Activated CD8-positive, alpha-beta memory T cell treated with anti-CD3 and anti-CD28 coated beads, Interleukin-2, amount 50 U/mL, for 24 hours (primary cell): ENCODE measurements around the gene GHRHR.

Experiments used
- DNase-seq: peaks from one replicate; pipeline ENCODE4 v3.0.0-alpha.2; 2020; ENCODE audit errors: extremely low read depth

The GHRHR gene

DNA sequence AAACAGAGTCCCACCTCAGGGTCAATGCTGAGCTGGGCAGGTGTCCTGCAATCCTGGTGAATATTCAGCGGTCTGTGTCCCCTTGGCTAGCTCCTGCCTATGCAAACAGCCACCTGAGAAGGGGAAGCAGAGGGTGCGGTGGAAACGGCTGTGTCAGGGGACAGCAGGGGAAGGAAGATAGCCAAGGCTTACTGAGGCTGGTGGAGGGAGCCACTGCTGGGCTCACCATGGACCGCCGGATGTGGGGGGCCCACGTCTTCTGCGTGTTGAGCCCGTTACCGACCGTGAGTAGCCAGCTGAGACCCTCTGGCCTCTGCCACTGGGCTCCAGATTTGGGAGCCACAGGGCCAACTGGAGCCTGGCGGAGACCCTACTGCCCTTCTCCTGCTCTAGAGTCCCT, at the start of gene GHRHR:
TSS of gene GHRHR (plus strand) at position 112 of the 400 bp plus-strand sequence. CDS start at position 228, 116 bp downstream.
- DNase-seq = no peak

DNA sequence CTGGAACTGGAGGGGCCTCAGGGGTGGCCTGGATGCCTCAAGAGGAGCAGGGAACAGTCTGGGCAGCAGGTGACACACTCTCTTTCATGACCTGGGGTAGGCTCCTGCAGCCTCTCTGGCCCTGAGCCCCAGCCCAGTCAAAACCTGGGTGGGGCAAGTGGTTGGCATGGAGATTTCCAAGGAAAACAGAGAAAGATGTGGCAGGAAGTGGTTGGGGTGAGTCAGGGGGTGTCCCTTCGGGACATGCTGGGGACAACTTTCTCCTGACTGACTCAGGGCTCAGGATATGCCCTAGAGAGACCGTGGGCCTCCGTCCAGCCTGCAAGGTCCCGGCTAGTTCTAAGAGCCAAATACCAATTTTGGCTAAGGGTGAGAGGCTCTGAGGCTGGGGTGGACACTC, 49.2 kb upstream of the GHRHR start:
- no peak for DNase-seq

DNA sequence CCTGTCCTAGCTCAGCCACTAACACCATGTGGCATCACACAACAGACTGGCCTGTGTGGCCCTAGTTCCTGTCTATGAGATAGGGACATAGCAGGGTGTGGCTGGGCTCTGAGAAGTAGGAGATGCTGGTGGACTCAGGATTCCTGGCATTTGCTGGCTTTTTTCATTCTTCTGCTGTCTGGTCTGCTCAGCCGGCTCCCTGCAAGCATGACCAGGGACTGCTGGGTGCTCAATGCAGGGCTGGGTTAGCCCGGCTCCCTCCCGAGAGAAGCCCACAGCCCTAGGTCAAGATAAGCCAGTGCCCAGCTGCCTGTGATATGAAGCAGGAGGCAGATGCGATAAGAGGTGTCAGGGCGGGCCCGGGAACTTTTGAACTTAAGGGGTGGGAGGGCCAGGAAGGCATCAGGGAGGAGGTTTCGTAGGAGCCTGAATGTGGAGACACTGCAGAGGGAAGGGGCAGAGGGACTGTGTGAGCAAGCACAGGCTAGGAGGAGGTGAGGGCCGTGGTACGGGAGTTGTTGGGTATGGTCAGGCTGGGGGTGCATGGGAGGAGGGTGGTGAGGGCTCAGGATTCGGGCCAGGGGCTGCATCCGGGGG, 48.6 kb upstream of the GHRHR start:
- DNase-seq = no peak

DNA sequence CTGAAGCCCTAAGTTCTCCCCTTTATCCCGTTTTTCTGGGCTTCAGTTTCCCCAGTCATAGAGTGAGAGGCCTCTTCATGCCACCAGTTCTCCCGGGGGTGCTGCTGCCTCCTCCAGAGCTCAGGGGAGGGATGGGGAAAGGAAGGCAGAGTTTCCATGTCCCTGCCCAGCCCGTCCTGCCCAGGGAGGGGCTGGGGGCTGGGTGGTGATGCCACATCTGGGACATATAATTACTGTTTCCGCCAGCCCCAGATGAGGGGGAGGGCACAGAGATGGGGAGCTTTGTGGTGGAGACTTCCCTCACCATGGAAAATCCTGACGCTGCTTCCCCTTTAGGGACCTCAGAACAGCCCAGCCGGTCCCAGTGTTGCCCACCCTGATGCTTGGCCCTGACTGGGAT, 48.0 kb upstream of the GHRHR start:
- DNase-seq = no peak

DNA sequence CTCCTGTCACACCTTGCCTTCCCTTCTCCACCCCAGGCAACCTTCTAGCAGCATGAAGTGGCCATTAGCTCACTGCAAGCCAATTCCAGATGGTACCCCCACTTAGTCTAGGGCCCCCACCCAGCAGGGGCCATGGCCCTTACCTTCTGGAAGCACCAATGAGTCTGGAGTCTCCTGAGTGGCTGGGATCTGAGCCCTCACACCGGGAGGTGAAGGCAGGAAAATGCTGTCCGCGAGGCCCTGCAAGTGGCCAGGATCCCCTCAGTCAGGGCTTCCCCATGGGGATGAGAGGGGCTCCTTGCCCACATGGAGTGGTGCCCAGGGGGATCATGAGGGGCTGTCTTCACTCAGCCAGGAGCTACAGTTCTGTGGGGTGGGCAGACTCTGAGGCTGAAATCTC, 47.5 kb upstream of the GHRHR start:
- no peak for DNase-seq

DNA sequence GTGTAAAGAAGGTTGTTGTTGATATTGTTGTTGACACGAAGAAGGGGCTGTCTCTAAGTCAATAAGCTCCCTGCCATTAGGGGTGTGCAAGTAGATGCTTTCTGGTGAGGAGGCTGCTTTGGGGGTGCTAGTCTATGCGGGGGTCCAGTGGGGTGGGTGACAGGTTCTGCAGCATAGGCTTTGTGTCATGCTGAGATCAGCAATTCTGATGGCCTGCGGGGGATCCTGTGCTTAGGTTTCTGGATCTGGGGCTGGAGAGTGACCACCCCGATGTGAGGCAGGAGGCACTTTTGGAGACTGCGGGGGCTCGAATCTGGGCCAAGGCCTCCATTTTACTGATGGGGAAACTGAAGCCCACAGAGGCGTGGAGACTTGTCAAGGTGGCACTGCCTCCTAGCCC, 47.0 kb upstream of the GHRHR start:
- no peak for DNase-seq

DNA sequence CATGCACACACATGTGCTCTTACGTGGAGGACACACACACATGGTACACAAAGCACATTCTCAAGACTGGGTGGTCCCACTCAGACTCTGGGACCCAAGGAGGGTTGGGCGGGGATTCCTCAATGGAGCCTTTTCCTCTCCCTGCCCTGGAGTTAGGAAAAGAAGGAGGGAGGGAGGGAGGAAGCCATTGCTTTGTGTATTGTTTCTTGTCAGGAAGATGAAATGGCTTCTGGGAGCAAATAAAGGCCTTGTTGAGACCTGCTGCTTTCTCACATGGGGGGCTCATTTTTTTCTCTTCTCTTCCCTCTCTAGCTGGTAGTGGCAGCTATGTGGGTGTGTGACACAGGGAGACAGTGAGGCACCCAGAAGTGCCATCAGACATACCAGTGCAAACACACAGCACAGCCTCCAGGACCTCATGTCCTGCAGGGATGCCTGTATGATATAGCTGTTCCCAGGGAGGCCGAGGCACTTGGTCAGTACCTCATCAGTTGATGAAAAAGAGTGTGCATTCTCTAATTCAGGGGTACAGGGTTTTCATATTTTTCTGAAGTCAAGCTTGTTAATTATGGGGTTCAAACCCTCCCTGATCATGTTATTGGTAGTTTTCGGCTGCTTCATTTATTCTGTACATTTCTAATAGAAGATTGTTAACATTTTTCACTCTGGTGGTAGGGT, 46.4 kb upstream of the GHRHR start:
- no peak for DNase-seq

DNA sequence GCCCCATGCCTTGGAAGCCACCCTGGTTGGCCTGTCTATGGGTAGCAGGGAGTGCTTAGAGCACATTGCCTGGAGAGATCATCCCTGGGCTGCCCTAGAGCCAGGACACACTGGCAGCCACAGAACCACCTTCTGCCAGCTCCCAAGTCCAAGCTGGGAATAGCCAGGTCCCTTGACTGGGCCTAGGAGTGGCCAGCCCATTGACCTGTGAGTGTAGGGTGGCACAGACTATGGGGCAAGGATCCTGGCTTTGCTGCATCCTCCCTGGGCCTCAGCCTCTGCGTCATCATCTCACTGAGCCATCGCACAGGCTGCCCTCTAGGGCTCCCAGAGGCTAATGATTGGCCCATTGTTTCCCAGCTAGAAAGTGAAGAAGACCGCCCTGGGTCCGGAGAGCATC, 45.1 kb upstream of the GHRHR start:
- DNase-seq = no peak

DNA sequence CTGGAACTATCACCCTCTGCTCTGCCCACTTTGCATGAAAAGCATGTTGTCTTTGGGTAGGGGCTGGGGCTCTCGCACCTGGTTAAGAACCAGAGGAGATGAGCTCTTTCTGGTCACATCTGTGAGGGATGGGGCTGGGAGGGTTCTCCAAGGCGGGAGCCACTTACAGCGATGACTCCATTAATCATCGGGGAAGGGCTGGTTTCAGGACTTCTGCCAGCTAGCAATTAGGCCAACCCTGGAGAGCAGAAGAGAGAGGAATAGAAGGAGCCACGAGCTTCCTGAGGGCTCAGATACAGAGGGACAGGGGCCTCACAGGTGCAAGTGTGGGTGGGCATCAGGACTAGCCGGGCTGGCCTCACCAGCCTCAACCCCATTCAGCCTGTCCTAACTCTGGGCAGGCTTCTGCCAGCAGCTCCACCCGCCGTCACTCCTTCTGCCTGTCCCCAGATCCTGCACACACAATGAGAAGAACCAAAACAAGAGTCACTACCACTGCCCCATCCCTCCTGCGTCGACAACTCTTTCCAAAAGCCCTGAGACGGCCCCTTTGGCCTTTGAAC, 43.7 kb upstream of the GHRHR start:
- DNase-seq = no peak

DNA sequence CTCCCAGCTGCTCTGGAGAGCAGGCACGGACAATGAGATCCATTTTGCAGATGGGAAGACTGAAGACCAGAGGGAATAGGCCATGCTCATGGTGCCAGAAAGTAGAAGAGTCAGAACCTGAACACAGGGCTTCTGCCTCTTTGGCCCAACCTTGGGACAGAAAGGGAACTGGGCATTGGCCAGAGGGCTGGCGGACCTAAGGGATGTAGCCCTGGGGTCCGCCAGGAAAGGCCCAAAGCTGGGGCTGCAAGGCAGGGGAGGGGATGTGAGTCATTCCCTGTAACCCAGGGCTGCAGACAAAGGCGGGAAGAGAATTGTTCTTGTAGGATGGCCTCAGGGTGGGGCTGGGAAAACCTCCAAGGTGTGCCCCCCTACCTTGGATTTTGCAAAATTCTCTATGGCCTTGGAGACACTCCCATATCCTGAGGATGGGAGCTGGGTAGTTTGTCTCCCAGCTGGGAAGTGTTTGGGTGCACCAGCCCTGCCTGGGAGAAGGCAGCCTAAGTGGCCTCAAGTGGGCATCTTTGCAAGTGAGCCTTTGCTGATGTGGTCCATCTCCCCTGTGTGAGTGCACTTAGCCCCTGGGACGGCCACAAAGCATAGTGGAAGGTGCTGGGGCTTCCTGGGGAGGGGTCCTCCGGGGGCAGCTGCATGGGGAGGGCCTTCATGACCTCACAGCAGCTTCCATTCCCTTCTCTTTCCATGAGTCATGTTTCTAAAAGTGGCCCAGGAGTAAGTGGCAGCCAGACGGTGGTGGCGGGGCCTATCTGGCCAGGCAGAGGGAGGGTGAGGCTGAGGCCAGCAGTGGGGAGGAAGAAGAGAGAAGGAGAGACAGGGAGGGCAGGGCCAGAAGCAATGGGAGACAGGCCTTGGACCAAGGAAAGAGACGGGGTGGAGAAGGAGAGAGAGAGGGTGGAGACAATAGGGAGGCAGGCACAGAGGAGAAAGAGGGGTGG, 42.9 kb upstream of the GHRHR start:
- no peak for DNase-seq

DNA sequence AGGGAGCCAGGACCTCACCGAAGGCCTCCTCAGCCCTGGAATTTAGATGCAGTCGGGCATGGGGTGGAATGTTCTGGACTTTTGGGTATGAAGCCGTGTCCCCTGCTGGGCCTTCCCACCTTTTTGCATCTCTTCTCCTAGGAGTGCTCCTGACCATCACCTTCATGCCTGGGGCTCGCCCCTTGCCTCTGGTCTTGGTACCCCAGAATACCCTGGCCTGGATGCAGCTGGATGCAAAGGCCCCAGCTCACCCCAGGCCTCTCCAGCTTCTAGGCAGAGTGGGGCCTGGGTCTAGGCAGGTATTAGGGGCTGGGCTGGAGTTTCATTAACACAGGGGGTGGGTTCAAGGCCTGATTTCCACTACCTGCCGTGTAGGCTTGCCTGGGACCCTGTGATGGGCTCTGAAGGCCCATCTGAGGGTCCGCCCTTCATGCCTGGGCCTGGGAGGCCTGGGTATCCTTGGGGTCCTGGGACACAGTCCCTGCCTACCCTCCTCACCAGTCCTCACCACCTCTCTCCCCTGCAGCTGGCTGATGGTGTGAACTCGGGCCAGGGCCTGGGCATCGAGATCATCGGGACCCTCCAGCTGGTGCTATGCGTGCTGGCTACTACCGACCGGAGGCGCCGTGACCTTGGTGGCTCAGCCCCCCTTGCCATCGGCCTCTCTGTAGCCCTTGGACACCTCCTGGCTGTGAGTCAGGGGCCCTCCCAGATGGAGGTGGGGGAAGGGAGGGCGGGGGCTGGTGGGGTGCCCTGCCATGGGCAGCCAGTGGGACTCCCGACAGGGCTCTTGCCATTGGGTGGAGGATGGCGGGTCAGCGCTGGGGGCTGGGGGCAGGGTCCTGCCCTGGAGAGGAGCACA, 42.0 kb upstream of the GHRHR start:
- DNase-seq = no peak

DNA sequence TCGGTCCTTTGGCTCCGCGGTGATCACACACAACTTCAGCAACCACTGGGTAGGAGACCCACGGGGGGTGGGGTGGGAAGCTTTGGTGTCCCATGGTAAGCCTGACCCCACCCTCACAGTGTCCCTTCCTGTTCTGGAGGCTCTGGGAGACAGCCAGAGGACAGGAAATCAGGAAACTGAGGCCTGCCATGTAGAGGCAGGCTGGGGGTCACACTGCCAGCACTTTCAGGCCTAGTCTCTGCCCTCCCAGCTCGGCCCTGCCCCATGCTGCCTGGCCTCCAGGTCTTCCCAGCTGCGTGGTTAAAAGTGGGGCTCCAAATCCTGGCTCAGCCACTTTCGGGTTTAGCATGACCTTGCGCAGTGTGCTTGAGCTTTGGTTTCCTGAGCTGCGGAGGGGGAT, 41.2 kb upstream of the GHRHR start:
- no peak for DNase-seq

DNA sequence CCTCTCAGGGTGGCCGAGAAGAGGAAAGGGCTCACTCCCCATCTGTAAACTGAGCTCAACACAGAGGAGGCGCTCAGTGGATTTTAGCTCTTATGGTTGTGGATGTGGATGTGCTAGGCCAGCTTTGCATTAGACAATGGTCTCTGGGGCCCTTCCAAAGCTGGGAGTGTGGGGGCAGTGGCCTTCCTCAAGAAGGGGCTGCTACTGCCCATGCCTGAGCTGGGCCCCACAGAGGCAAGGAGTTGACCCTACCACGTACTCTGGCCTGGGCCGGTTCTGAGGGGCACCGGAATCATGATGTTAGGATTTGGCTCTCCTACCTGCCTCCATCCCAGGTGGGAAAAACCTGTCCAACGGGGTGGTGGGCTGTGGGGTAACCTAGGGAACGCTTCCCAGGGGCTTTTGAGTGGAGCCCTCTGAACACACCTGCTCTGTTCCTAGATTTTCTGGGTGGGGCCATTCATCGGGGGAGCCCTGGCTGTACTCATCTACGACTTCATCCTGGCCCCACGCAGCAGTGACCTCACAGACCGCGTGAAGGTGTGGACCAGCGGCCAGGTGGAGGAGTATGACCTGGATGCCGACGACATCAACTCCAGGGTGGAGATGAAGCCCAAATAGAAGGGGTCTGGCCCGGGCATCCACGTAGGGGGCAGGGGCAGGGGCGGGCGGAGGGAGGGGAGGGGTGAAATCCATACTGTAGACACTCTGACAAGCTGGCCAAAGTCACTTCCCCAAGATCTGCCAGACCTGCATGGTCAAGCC, 40.6 kb upstream of the GHRHR start:
- DNase-seq = no peak

DNA sequence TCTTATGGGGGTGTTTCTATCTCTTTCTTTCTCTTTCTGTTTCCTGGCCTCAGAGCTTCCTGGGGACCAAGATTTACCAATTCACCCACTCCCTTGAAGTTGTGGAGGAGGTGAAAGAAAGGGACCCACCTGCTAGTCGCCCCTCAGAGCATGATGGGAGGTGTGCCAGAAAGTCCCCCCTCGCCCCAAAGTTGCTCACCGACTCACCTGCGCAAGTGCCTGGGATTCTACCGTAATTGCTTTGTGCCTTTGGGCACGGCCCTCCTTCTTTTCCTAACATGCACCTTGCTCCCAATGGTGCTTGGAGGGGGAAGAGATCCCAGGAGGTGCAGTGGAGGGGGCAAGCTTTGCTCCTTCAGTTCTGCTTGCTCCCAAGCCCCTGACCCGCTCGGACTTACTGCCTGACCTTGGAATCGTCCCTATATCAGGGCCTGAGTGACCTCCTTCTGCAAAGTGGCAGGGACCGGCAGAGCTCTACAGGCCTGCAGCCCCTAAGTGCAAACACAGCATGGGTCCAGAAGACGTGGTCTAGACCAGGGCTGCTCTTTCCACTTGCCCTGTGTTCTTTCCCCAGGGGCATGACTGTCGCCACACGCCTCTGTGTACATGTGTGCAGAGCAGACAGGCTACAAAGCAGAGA, 39.9 kb upstream of the GHRHR start:
- DNase-seq = no peak

DNA sequence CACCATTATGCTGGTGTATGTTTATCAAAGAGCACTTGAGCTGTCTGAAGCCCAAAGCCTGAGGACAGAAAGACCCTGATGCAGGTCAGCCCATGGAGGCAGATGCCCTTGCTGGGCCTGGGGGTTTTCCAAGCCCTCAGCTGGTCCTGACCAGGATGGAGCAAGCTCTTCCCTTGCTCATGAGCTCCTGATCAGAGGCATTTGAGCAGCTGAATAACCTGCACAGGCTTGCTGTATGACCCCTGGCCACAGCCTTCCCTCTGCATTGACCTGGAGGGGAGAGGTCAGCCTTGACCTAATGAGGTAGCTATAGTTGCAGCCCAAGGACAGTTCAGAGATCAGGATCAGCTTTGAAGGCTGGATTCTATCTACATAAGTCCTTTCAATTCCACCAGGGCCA, 39.1 kb upstream of the GHRHR start:
- DNase-seq = no peak

DNA sequence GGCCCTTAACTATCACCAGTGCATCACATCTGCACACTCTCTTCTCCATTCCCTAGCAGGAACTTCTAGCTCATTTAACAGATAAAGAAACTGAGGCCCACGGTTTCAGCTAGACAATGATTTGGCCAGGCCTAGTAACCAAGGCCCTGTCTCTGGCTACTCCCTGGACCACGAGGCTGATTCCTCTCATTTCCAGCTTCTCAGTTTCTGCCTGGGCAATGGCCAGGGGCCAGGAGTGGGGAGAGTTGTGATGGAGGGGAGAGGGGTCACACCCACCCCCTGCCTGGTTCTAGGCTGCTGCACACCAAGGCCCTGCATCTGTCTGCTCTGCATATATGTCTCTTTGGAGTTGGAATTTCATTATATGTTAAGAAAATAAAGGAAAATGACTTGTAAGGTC, 38.6 kb upstream of the GHRHR start:
- DNase-seq = no peak

DNA sequence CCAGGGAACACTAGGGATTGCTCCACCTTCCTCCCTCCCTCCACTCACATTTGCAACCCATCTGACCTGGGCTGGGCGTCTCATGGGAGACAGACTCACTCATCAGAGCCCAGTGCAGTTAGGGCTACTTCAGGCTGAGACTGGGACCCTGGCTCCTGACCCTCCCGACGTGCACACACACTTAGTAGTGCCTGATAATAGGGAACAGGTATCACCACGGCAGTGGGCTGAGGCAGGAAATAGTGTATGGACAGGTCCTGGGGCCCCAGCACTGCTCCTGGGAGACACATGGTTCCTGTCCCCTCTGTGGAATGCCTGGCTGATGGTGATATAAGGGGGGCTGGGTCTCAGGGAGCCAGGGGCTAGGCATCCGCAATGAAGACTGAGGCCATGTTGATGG, 37.8 kb upstream of the GHRHR start:
- DNase-seq = no peak

DNA sequence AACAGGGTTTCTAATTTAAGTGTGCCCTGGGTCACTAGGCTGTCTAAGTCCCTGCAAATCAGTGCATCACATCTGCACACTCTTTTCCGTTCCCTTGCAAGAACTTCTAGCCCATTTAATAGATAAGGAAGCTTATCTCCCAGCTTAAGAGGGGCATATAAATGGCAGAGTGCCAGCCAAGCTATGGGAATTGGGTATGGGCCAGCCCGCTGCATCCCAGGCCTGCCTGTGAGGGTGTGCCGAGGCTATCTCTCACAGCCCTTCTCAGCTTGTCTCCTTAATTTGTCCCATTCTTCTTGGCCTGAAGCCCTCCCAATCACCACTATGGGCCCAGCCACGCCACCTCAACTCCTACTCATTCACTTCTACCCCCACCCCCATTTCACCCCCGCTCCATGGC, 37.4 kb upstream of the GHRHR start:
- no peak for DNase-seq

DNA sequence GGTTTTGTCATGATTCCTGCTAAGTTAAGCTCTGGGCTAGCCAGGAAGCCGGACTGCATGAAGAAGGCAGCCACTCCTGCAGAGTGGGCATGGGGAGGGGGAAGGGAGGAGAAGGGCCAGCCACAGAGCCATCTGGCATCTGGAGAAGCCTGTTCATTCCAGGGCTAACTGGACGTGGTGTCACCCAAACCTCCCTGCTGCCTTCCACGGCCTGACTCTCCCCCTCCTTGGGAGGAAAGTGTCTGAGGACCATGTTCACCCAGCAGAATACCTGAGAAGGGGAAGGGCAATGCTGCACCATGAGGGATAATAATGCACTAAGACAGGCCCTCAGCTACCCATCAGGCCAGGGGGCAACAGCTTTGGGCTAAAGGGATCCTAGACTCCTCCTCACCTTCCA, 36.7 kb upstream of the GHRHR start:
- DNase-seq = no peak

DNA sequence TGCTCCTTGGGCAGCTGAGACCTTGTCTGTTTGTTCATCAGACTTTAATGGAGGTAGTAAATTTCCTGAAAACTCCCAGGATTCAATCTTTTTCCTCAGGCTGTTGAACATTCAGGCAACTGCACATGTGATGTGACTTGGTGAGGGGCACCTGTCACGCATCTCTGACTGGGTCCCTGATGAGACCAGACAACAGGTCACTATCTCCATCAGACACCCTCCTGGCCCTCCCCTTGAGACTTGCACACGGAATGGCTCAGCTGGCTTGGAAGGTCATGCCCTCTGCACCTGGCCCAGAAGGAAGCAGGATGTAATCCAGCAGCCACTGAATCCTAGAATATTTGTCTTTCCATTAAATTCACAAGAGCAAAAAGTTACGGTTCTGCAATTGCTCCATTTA, 36.2 kb upstream of the GHRHR start:
- no peak for DNase-seq
